HEK293 (cell line): Measurements from ENCODE around the gene KIF9.

Source experiments
- BCL11A ChIP-seq: fragments of 450-650 bp; formaldehyde crosslinking; IDR thresholded peaks from 2 replicates; pipeline ENCODE4 v1.5.1; 2016; ENCODE audit warnings: low read depth, missing biosample characterization, missing genetic modification characterization
- CTCF ChIP-seq: fragments of 450-650 bp; formaldehyde crosslinking; IDR thresholded peaks from 2 replicates; pipeline ENCODE4 v1.5.1; 2016; ENCODE audit warnings: missing biosample characterization, missing genetic modification characterization
- SP3 ChIP-seq: fragments of 450-650 bp; formaldehyde crosslinking; IDR thresholded peaks from 2 replicates; pipeline ENCODE4 v1.5.1; 2016; ENCODE audit warnings: missing biosample characterization, missing genetic modification characterization
- ZBTB1 ChIP-seq: fragments of 450-650 bp; formaldehyde crosslinking; IDR thresholded peaks from 2 replicates; pipeline ENCODE4 v1.5.1; 2016; ENCODE audit warnings: missing biosample characterization, missing genetic modification characterization
- ZBTB49 ChIP-seq: fragments of 450-650 bp; formaldehyde crosslinking; IDR thresholded peaks from 2 replicates; pipeline ENCODE4 v1.5.1; 2016; ENCODE audit warnings: missing biosample characterization, missing genetic modification characterization, low read depth
- ZNF114 ChIP-seq: fragments of 450-650 bp; formaldehyde crosslinking; IDR thresholded peaks from 2 replicates; pipeline ENCODE4 v1.5.0; 2017; ENCODE audit warnings: missing biosample characterization, missing genetic modification characterization
- ZNF133 ChIP-seq: fragments of 450-650 bp; formaldehyde crosslinking; IDR thresholded peaks from 2 replicates; pipeline ENCODE4 v1.5.1; 2016; ENCODE audit warnings: missing biosample characterization, missing genetic modification characterization
- ZNF280D ChIP-seq: fragments of 450-650 bp; formaldehyde crosslinking; IDR thresholded peaks from 2 replicates; pipeline ENCODE4 v1.5.1; 2016; ENCODE audit warnings: missing biosample characterization, missing genetic modification characterization
- ZNF302 ChIP-seq: fragments of 450-650 bp; formaldehyde crosslinking; IDR thresholded peaks from 2 replicates; pipeline ENCODE4 v1.5.1; 2016; ENCODE audit warnings: missing biosample characterization, missing genetic modification characterization, low read depth
- ZNF350 ChIP-seq: fragments of 450-650 bp; formaldehyde crosslinking; IDR thresholded peaks from 2 replicates; pipeline ENCODE4 v1.5.0; 2017; ENCODE audit warnings: missing biosample characterization, mild to moderate bottlenecking, missing genetic modification characterization
- ZNF792 ChIP-seq: fragments of 450-650 bp; formaldehyde crosslinking; IDR thresholded peaks from 2 replicates; pipeline ENCODE4 v1.5.1; 2016; ENCODE audit warnings: missing biosample characterization, missing genetic modification characterization
- ZSCAN5A ChIP-seq: fragments of 450-650 bp; formaldehyde crosslinking; IDR thresholded peaks from 2 replicates; pipeline ENCODE4 v1.5.1; 2016; ENCODE audit warnings: missing biosample characterization, missing genetic modification characterization

- TF ChIP-seq CTCF (tag by site-specific recombination) (no peak), SP3 (no peak), ZNF302 (tag by site-specific recombination) (no peak), ZBTB49 (no peak), ZNF350 (tag by site-specific recombination) (no peak), ZNF114 (tag by site-specific recombination) (no peak), ZSCAN5A (tag by site-specific recombination) (no peak), BCL11A (no peak), ZNF792 (tag by site-specific recombination) (no peak), ZNF280D (no peak), ZBTB1 (tag by site-specific recombination) (no peak), ZNF133 (no peak)
Observed at GRCh38 chr3:47295976-47296375, 13.4 kb upstream of the KIF9 start.
